HEK293 (cell line): ENCODE results near the gene DAGLA.

Experiments
- CTCF ChIA-PET: fragments of 350-600 bp; formaldehyde crosslinking; extraction: SDS; loops from one replicate; lab custom pipeline; 2021; ENCODE audit warnings: antibody characterized with exemption; lab: Yijun Ruan, JAX
- POLR2A ChIA-PET: fragments of 300-600 bp; formaldehyde crosslinking; extraction: SDS; loops from one replicate; lab custom pipeline; 2020; ENCODE audit warnings: antibody characterized with exemption, inconsistent platforms; lab: Yijun Ruan, JAX
- H3K27ac ChIP-seq: fragments of 200-500 bp; sonication (Bioruptor generic); 2 replicates; pipeline ENCODE4 v1.5.1; 2014; ENCODE audit warnings: low read depth, low read length, control low read depth, inconsistent platforms; ENCODE audit errors: extremely low read depth
- H3K36me3 ChIP-seq, 2 experiments: fragments of 200-500 bp in 1 of 2; sonication (Bioruptor generic) in 1 of 2; 1 replicate in 1 of 2; 2 replicates in 1 of 2; pipeline ENCODE4 v1.5.1; 2014 to 2017; ENCODE audit warnings: inconsistent platforms in 2 of 2, low read length in 2 of 2; ENCODE audit not compliant: control insufficient read depth in 2 of 2, insufficient read depth in 1 of 2
- H3K4me1 ChIP-seq: fragments of 200-500 bp; sonication (Bioruptor generic); 2 replicates; pipeline ENCODE4 v1.5.1; 2014; ENCODE audit warnings: mild to moderate bottlenecking, low read length, inconsistent platforms; ENCODE audit not compliant: control insufficient read depth, insufficient read depth
- H3K4me3 ChIP-seq: 2 replicates; pipeline ENCODE4 v1.5.1; 2011; ENCODE audit warnings: low read depth, mild to moderate bottlenecking, control low read depth, low read length, moderate library complexity
- H3K9me3 ChIP-seq: fragments of 200-500 bp; sonication (Bioruptor generic); 2 replicates; pipeline ENCODE4 v1.5.1; 2014; ENCODE audit warnings: low read depth, low read length, inconsistent platforms; ENCODE audit not compliant: control insufficient read depth, insufficient read depth
- CTCF ChIP-seq: fragments of 450-650 bp; formaldehyde crosslinking; IDR thresholded peaks from 2 replicates; pipeline ENCODE4 v1.5.1; 2016; ENCODE audit warnings: missing biosample characterization, missing genetic modification characterization
- EGR2 ChIP-seq: fragments of 450-650 bp; formaldehyde crosslinking; IDR thresholded peaks from 2 replicates; pipeline ENCODE4 v1.5.1; 2016; ENCODE audit warnings: low read depth, missing biosample characterization, missing genetic modification characterization
- HOXA7 ChIP-seq: sonication (generic); formaldehyde crosslinking; IDR thresholded peaks from 2 replicates; pipeline ENCODE4 v1.8.1; 2022; ENCODE audit warnings: missing genetic modification reagents, borderline replicate concordance
- KLF16 ChIP-seq: fragments of 450-650 bp; formaldehyde crosslinking; IDR thresholded peaks from 2 replicates; pipeline ENCODE4 v1.5.1; 2017; ENCODE audit warnings: missing biosample characterization, missing genetic modification characterization
- KLF7 ChIP-seq: fragments of 450-650 bp; formaldehyde crosslinking; IDR thresholded peaks from 2 replicates; pipeline ENCODE4 v1.5.1; 2016; ENCODE audit warnings: missing biosample characterization, missing genetic modification characterization, borderline replicate concordance
- KLF9 ChIP-seq: fragments of 450-650 bp; formaldehyde crosslinking; IDR thresholded peaks from 2 replicates; pipeline ENCODE4 v1.5.1; 2016; ENCODE audit warnings: missing biosample characterization, missing genetic modification characterization, low read depth
- PRDM10 ChIP-seq: fragments of 450-650 bp; formaldehyde crosslinking; IDR thresholded peaks from 2 replicates; pipeline ENCODE4 v1.5.1; 2016; ENCODE audit warnings: missing biosample characterization, missing genetic modification characterization
- PRDM4 ChIP-seq: fragments of 450-650 bp; formaldehyde crosslinking; IDR thresholded peaks from 2 replicates; pipeline ENCODE4 v1.5.1; 2017; ENCODE audit warnings: missing biosample characterization, missing genetic modification characterization
- PRDM6 ChIP-seq: fragments of 450-650 bp; formaldehyde crosslinking; IDR thresholded peaks from 2 replicates; pipeline ENCODE4 v1.5.1; 2017; ENCODE audit warnings: missing biosample characterization, missing genetic modification characterization
- ZBTB26 ChIP-seq: fragments of 450-650 bp; formaldehyde crosslinking; optimal IDR thresholded peaks from 2 replicates; pipeline ENCODE3; 2016; ENCODE audit warnings: missing biosample characterization, mild to moderate bottlenecking, missing genetic modification characterization
- ZBTB6 ChIP-seq: fragments of 450-650 bp; formaldehyde crosslinking; IDR thresholded peaks from 2 replicates; pipeline ENCODE4 v1.5.1; 2017; ENCODE audit warnings: missing biosample characterization, missing genetic modification characterization
- ZNF133 ChIP-seq: fragments of 450-650 bp; formaldehyde crosslinking; IDR thresholded peaks from 2 replicates; pipeline ENCODE4 v1.5.1; 2016; ENCODE audit warnings: missing biosample characterization, missing genetic modification characterization
- ZNF140 ChIP-seq: fragments of 450-650 bp; formaldehyde crosslinking; IDR thresholded peaks from 2 replicates; pipeline ENCODE4 v1.5.1; 2016; ENCODE audit warnings: missing biosample characterization, missing genetic modification characterization
- ZNF175 ChIP-seq: fragments of 450-650 bp; formaldehyde crosslinking; IDR thresholded peaks from 2 replicates; pipeline ENCODE4 v1.5.1; 2016; ENCODE audit warnings: missing biosample characterization, missing genetic modification characterization
- ZNF324 ChIP-seq: fragments of 450-650 bp; formaldehyde crosslinking; IDR thresholded peaks from 2 replicates; pipeline ENCODE4 v1.5.1; 2016; ENCODE audit warnings: missing biosample characterization, missing genetic modification characterization
- ZNF354C ChIP-seq: fragments of 450-650 bp; formaldehyde crosslinking; IDR thresholded peaks from 2 replicates; pipeline ENCODE4 v1.5.1; 2016; ENCODE audit warnings: missing biosample characterization, missing genetic modification characterization, low read depth, borderline replicate concordance
- ZNF362 ChIP-seq: fragments of 450-650 bp; formaldehyde crosslinking; IDR thresholded peaks from 2 replicates; pipeline ENCODE4 v1.5.1; 2016; ENCODE audit warnings: missing biosample characterization, missing genetic modification characterization
- ZNF398 ChIP-seq: fragments of 450-650 bp; formaldehyde crosslinking; IDR thresholded peaks from 2 replicates; pipeline ENCODE4 v1.5.1; 2017; ENCODE audit warnings: missing biosample characterization, missing genetic modification characterization
- ZNF416 ChIP-seq: fragments of 450-650 bp; formaldehyde crosslinking; IDR thresholded peaks from 2 replicates; pipeline ENCODE4 v1.5.1; 2016; ENCODE audit warnings: missing biosample characterization, missing genetic modification characterization
- ZNF596 ChIP-seq: fragments of 450-650 bp; IDR thresholded peaks from 2 replicates; pipeline ENCODE4 v1.5.0; 2018; ENCODE audit warnings: missing biosample characterization, mild to moderate bottlenecking, missing genetic modification characterization, moderate library complexity

Gene DAGLA

GRCh38 chr11:61679893-61680621 lies at the start of gene DAGLA (continued):
- TF ChIP-seq CTCF (tag by site-specific recombination) (peak; percentile 63; the same call in 1 of the 2 replicates), ZNF140 (tag by site-specific recombination) (no peak), ZNF362 (tag by site-specific recombination) (no peak), ZNF324 (tag by site-specific recombination) (no peak), ZNF398 (tag by site-specific recombination) (no peak), ZNF133 (tag by site-specific recombination) (no peak), HOXA7 (CRISPR knock-in tag) (no peak), ZNF596 (tag by site-specific recombination) (no peak), ZNF354C (tag by site-specific recombination) (no peak), ZNF416 (no peak), ZNF175 (tag by site-specific recombination) (no peak), PRDM10 (tag by site-specific recombination) (no peak), KLF9 (tag by site-specific recombination) (no peak), KLF16 (no peak)

- Histone ChIP-seq H3K4me1 (no peaks in the 10 kb centered on the region), H3K36me3 (no peaks in the 10 kb centered on the region), H3K4me3 (no peak overlapping the region), H3K9me3 (no peaks in the 10 kb centered on the region), H3K27ac (no peak overlapping the region)
- CTCF ChIA-PET, result interaction anchor here (0.5 to 1.5 kb wide), 4 partner anchors 36 to 155 kb away, joined by 3 to 5 read pairs (median 3); no protein-coding TSS in a partner anchor
- POLR2A ChIA-PET, result no interaction called here
- TF ChIP-seq EGR2 (tag by site-specific recombination), result no peak
- TF ChIP-seq PRDM6 (tag by site-specific recombination), result no peak
- no peak for TF ChIP-seq KLF7
- no peak for TF ChIP-seq PRDM4
- no peak for TF ChIP-seq KLF16
- TF ChIP-seq ZBTB26 (tag by site-specific recombination), result no peak
- TF ChIP-seq ZBTB6 (tag by site-specific recombination), result no peak
Measured at GRCh38 chr11:61632096-61632495, 48.1 kb upstream of the DAGLA start.
